Activated naive CD4-positive, alpha-beta T cell treated with anti-CD3 and anti-CD28 coated beads, Interleukin-2, amount 50 U/mL, for 16 hours (primary cell): ENCODE data around the gene SLC23A3.

ENCODE experiments used
- DNase-seq: peaks from one replicate; pipeline ENCODE4 v3.0.0-alpha.2; 2020

The SLC23A3 gene

GRCh38 chr2:219175928-219176817 lies 6.3 kb upstream of the SLC23A3 start:
- DNase-seq: no peak

- no peak for DNase-seq
Measured at GRCh38 chr2:219175486-219175885, 5.7 kb upstream of the SLC23A3 start.

- no peak for DNase-seq
Measured at GRCh38 chr2:219174801-219175200, 5.0 kb upstream of the SLC23A3 start.

GRCh38 chr2:219174146-219174545 lies 4.3 kb upstream of the SLC23A3 start:
- no peak for DNase-seq

GRCh38 chr2:219173176-219173575 lies 3.3 kb upstream of the SLC23A3 start:
- no peak for DNase-seq

- no peak for DNase-seq
Measured at GRCh38 chr2:219172231-219173154, 2.7 kb upstream of the SLC23A3 start.

- no peak for DNase-seq
Measured at GRCh38 chr2:219171231-219171651, 1.4 kb upstream of the SLC23A3 start.

- DNase-seq: no peak
Measured at GRCh38 chr2:219168932-219169331, 897 bp downstream of the SLC23A3 start.

- no peak for DNase-seq
Measured at GRCh38 chr2:219168526-219168925, 1.3 kb downstream of the SLC23A3 start.

- DNase-seq: no peak
Measured at GRCh38 chr2:219167997-219168396, 1.8 kb downstream of the SLC23A3 start.

GRCh38 chr2:219165058-219165911 lies 4.5 kb downstream of the SLC23A3 start:
- no peak for DNase-seq

GRCh38 chr2:219163156-219163555 lies 6.7 kb downstream of the SLC23A3 start:
- no peak for DNase-seq

- DNase-seq: no peak
Measured at GRCh38 chr2:219161097-219161496, 8.7 kb downstream of the SLC23A3 start.

- DNase-seq: peak; percentile 91
Measured at GRCh38 chr2:219160186-219161017, 9.4 kb downstream of the SLC23A3 start, which contains the start of gene NHEJ1. TSS of gene NHEJ1 (minus strand) at chr2:219160815. CDS start at chr2:219158362, 2,453 bp downstream.

GRCh38 chr2:219159771-219160185 lies 10.1 kb downstream of the SLC23A3 start:
- DNase-seq: no peak

GRCh38 chr2:219158586-219158985 lies 11.2 kb downstream of the SLC23A3 start:
- DNase-seq: no peak

GRCh38 chr2:219158025-219158424 lies 11.8 kb downstream of the SLC23A3 start:
- no peak for DNase-seq

GRCh38 chr2:219157396-219157795 lies 12.4 kb downstream of the SLC23A3 start:
- no peak for DNase-seq

GRCh38 chr2:219155054-219155644 lies 14.7 kb downstream of the SLC23A3 start:
- DNase-seq: no peak

- no peak for DNase-seq
Measured at GRCh38 chr2:219149667-219150066, 20.2 kb downstream of the SLC23A3 start.

GRCh38 chr2:219142329-219142728 lies 27.5 kb downstream of the SLC23A3 start:
- DNase-seq: no peak
